Parathyroid adenoma (tissue), 2 donors: ENCODE data around the gene PRR19.
A peak's percentile ranks its signal among the peaks of the same experiment; 100 is the strongest.

Experiments used
- H2AFZ ChIP-seq: fragments of 300-600 bp; sonication (generic); one replicate; pipeline ENCODE4 v1.7.0; 2017; ENCODE audit warnings: antibody characterized with exemption, mild to moderate bottlenecking
- H3K27ac ChIP-seq: fragments of 300-600 bp; sonication (generic); one replicate; pipeline ENCODE4 v1.7.0; 2017
- H3K27me3 ChIP-seq: fragments of 300-600 bp; sonication (generic); one replicate; pipeline ENCODE4 v1.7.0; 2017; ENCODE audit warnings: low read length; ENCODE audit not compliant: control insufficient read depth, insufficient read depth
- H3K36me3 ChIP-seq: fragments of 300-600 bp; sonication (generic); one replicate; pipeline ENCODE4 v1.7.0; 2017; ENCODE audit warnings: low read length; ENCODE audit not compliant: control insufficient read depth, insufficient read depth
- H3K4me1 ChIP-seq: fragments of 300-600 bp; sonication (generic); one replicate; pipeline ENCODE4 v1.7.0; 2017; ENCODE audit warnings: control low read depth
- H3K4me2 ChIP-seq: fragments of 300-600 bp; sonication (generic); one replicate; pipeline ENCODE4 v1.7.0; 2017; ENCODE audit warnings: low read length
- H3K4me3 ChIP-seq: fragments of 300-600 bp; sonication (generic); one replicate; pipeline ENCODE4 v1.7.0; 2017; ENCODE audit warnings: low read depth, low read length
- H3K79me2 ChIP-seq: fragments of 300-600 bp; sonication (generic); one replicate; pipeline ENCODE4 v1.7.0; 2017; ENCODE audit warnings: control low read depth
- H3K9ac ChIP-seq: fragments of 300-600 bp; sonication (generic); one replicate; pipeline ENCODE4 v1.7.0; 2017; ENCODE audit warnings: mild to moderate bottlenecking
- H3K9me3 ChIP-seq: fragments of 300-600 bp; sonication (generic); one replicate; pipeline ENCODE4 v1.7.0; 2017; ENCODE audit warnings: low read length; ENCODE audit not compliant: control insufficient read depth
- TF ChIP-seq, protein P1 (sequence below): fragments of 300-600 bp; sonication (generic); IDR thresholded peaks from one replicate; pipeline ENCODE4 v1.7.0; 2017; ENCODE audit warnings: antibody characterized with exemption, mild to moderate bottlenecking
- donor health status: primary hyperparathyroidism.

Gene PRR19

DNA sequence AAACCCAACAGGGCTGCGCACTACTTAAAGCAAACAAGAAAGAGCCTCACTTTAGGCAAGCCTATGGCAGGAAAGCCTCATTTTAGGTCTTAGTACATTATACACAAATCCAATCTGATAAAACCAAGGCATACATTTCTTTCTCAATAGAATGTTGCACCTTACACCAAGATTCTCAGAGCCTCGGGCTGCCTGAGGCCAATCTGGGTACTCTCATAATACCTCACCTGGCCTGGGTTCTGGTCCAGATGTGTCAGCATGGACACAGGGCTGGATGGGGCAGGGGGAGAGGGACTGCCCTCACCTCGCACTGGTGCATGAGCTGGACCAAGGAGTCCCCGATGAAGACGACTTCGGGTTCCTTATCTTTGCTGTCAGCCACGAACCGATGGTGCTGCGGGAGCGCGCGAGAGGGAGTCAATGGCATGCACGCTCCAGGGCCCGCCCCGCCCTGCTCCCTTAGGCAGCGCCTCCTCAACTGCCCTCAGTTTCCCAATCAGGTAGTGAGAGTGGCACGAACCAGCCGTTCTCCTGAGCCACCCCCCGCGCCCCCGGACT lies at the start of gene PRR19:
Gene PRR19 (plus strand): TSS at position 487 of the 558 bp plus-strand sequence. CDS start 7,453 bp downstream, outside the sequence.
- peaks cover 11% of the 10 kb centered on the region for H3K4me1 ChIP-seq
- peak within 1 kb of the TSS; percentile 64 for H3K4me3 ChIP-seq
- no peaks in the 10 kb centered on the region for H3K27me3 ChIP-seq
- peak within 1 kb of the TSS; percentile 98 for H2AFZ ChIP-seq
- TF ChIP-seq, protein P1, sequence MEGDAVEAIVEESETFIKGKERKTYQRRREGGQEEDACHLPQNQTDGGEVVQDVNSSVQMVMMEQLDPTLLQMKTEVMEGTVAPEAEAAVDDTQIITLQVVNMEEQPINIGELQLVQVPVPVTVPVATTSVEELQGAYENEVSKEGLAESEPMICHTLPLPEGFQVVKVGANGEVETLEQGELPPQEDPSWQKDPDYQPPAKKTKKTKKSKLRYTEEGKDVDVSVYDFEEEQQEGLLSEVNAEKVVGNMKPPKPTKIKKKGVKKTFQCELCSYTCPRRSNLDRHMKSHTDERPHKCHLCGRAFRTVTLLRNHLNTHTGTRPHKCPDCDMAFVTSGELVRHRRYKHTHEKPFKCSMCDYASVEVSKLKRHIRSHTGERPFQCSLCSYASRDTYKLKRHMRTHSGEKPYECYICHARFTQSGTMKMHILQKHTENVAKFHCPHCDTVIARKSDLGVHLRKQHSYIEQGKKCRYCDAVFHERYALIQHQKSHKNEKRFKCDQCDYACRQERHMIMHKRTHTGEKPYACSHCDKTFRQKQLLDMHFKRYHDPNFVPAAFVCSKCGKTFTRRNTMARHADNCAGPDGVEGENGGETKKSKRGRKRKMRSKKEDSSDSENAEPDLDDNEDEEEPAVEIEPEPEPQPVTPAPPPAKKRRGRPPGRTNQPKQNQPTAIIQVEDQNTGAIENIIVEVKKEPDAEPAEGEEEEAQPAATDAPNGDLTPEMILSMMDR: no peak
- no peaks in the 10 kb centered on the region for H3K36me3 ChIP-seq
- no peaks in the 10 kb centered on the region for H3K79me2 ChIP-seq
- peak within 1 kb of the TSS; percentile 74 for H3K27ac ChIP-seq
- no peak within 1 kb of the TSS for H3K9ac ChIP-seq
- peak within 1 kb of the TSS; percentile 96 for H3K4me2 ChIP-seq
- no peaks in the 10 kb centered on the region for H3K9me3 ChIP-seq

DNA sequence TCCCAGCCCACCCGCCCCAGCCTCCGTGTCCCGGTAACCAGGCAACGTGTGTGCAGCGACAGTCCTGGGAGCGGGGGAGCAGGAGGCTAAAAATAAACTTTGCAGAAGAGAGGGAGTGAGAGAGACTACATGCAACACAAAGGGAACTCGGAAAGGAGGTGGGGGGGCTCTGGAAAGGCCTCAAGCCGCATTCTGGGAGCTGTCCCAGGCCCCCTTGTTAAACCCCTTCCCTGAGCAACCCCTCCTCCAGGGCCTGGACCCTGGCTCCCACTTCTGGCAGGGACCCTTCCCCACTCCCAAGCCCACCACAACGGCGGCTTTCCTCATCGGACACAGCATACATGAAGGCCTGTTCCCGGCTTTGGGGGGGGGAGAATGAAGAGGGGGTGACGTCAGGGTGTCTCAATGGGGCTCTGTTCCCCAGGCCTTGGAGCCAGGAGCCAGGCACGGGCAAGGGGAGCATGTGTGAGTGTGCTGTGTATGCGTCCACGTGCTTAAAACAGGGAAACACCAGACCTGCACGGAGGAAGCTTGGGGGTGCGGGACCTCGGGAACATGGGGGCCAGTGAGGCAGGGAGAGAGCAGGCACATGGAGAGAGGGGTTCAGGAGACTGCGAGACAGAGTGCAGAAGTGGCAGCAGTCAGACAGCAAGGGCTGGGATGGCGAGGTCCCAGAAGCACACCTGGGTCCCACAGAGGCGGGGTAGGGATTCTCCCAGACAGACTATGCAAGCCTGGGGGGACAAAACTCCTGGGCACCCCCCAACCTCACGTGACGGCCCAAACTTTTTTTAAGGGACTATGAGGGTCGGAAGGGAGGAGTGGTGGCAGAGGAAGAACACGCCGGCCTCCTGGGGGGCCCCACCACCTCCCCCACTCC lies 49.3 kb upstream of the PRR19 start:
- TF ChIP-seq, protein P1: no peak
- Histone ChIP-seq H3K9ac (no peak overlapping the region), H2AFZ (peak overlapping the region; percentile 75), H3K27ac (peak overlapping the region; percentile 78), H3K4me2 (peak overlapping the region; percentile 75), H3K4me1 (peaks cover 17% of the 10 kb centered on the region), H3K79me2 (peaks cover 2% of the 10 kb centered on the region), H3K9me3 (no peaks in the 10 kb centered on the region), H3K27me3 (no peaks in the 10 kb centered on the region), H3K36me3 (no peaks in the 10 kb centered on the region), H3K4me3 (peak overlapping the region; percentile 63)

GRCh38 chr19:42253245-42254088 lies 48.5 kb upstream of the PRR19 start:
- H3K36me3 ChIP-seq: no peaks in the 10 kb centered on the region
- H3K9me3 ChIP-seq: no peaks in the 10 kb centered on the region
- H3K4me2 ChIP-seq: peak overlapping the region; percentile 83
- peak overlapping the region; percentile 86 for H3K9ac ChIP-seq
- peaks cover 17% of the 10 kb centered on the region for H3K4me1 ChIP-seq
- H3K79me2 ChIP-seq: peaks cover 2% of the 10 kb centered on the region
- H3K27ac ChIP-seq: peak overlapping the region; percentile 95
- H3K4me3 ChIP-seq: peak overlapping the region; percentile 98
- H3K27me3 ChIP-seq: no peaks in the 10 kb centered on the region
- peak overlapping the region; percentile 77 for H2AFZ ChIP-seq
- TF ChIP-seq, protein P1: no peak

GRCh38 chr19:42254089-42254849 lies 47.7 kb upstream of the PRR19 start:
- H3K4me2 ChIP-seq: peak overlapping the region; percentile 83
- H3K27ac ChIP-seq: peak overlapping the region; percentile 95
- peak overlapping the region; percentile 98 for H3K4me3 ChIP-seq
- no peaks in the 10 kb centered on the region for H3K36me3 ChIP-seq
- TF ChIP-seq, protein P1: no peak
- H3K27me3 ChIP-seq: no peaks in the 10 kb centered on the region
- H3K9me3 ChIP-seq: no peaks in the 10 kb centered on the region
- peaks cover 17% of the 10 kb centered on the region for H3K4me1 ChIP-seq
- H3K79me2 ChIP-seq: peaks cover 2% of the 10 kb centered on the region
- peak overlapping the region; percentile 86 for H3K9ac ChIP-seq
- H2AFZ ChIP-seq: peak overlapping the region; percentile 77
